GM23338 (cell line): ENCODE data around the gene LGALS1. TPM values are rescaled to one million over a fixed set of nuclear protein-coding genes. Genes with fewer than 3 reads are reported as not detected.

Experiments
- ATAC-seq: fragments of 200-7000 bp; cut with Tn5 transposase; 3 replicates; pipeline ENCODE4 v1.9.1; 2020
- DNase-seq: peaks from one replicate; pipeline ENCODE4 v3.0.0-alpha.2; 2015; ENCODE audit warnings: low spot score
- H2AFZ ChIP-seq: fragments of 200-600 bp; sonication (generic); 2 replicates; pipeline ENCODE4 v1.8.0; 2016; ENCODE audit warnings: antibody characterized with exemption, mild to moderate bottlenecking, moderate library complexity
- H3F3A ChIP-seq: fragments of 200-600 bp; sonication (generic); replicated peaks from 2 replicates; pipeline ENCODE4 v1.8.0; 2017; ENCODE audit warnings: antibody characterized with exemption, mixed run types, low read depth
- H3K27ac ChIP-seq: fragments of 200-600 bp; sonication (generic); 2 replicates; pipeline ENCODE4 v1.6.1; 2016; ENCODE audit warnings: low read depth
- H3K27me3 ChIP-seq: fragments of 200-600 bp; sonication (generic); 2 replicates; pipeline ENCODE4 v1.8.0; 2016; ENCODE audit warnings: mild to moderate bottlenecking, mixed run types, moderate library complexity; ENCODE audit not compliant: insufficient read depth
- H3K36me3 ChIP-seq: fragments of 200-600 bp; sonication (generic); 2 replicates; pipeline ENCODE4 v1.8.0; 2016; ENCODE audit warnings: mild to moderate bottlenecking; ENCODE audit not compliant: insufficient read depth
- H3K4me1 ChIP-seq: fragments of 200-600 bp; sonication (generic); 2 replicates; pipeline ENCODE4 v1.8.0; 2016; ENCODE audit warnings: mild to moderate bottlenecking, moderate library complexity; ENCODE audit not compliant: insufficient read depth
- H3K4me2 ChIP-seq: fragments of 200-600 bp; sonication (generic); 2 replicates; pipeline ENCODE4 v1.7.1; 2017; ENCODE audit warnings: mixed run types
- H3K4me3 ChIP-seq: fragments of 200-600 bp; sonication (generic); 2 replicates; pipeline ENCODE4 v1.6.1; 2016; ENCODE audit warnings: mixed run types
- H3K79me2 ChIP-seq: fragments of 200-600 bp; sonication (generic); replicated peaks from 2 replicates; pipeline ENCODE4 v1.8.0; 2017; ENCODE audit warnings: mild to moderate bottlenecking; ENCODE audit not compliant: insufficient read depth
- H3K9me2 ChIP-seq: fragments of 200-600 bp; sonication (generic); 2 replicates; pipeline ENCODE4 v1.8.0; 2017; ENCODE audit not compliant: insufficient read depth
- H4K20me1 ChIP-seq: fragments of 200-600 bp; sonication (generic); replicated peaks from 2 replicates; pipeline ENCODE4 v1.8.0; 2017; ENCODE audit warnings: mild to moderate bottlenecking; ENCODE audit not compliant: insufficient read depth
- H3K27ac Mint-ChIP-seq: 2 replicates; pipeline ENCODE4 v1.8.0; 2020; ENCODE audit warnings: inconsistent platforms, mild to moderate bottlenecking, moderate library complexity, mixed read lengths
- H3K27me3 Mint-ChIP-seq: 3 replicates; pipeline ENCODE4 v1.8.0; 2022; ENCODE audit warnings: low read depth, mild to moderate bottlenecking, moderate library complexity, mixed read lengths, inconsistent platforms; ENCODE audit not compliant: insufficient read depth, poor library complexity
- H3K36me3 Mint-ChIP-seq: 3 replicates; pipeline ENCODE4 v1.8.0; 2021; ENCODE audit warnings: low read depth, mild to moderate bottlenecking, inconsistent platforms, moderate library complexity, mixed read lengths
- H3K4me1 Mint-ChIP-seq: 3 replicates; pipeline ENCODE4 v1.8.0; 2020; ENCODE audit warnings: mild to moderate bottlenecking, inconsistent platforms, mixed read lengths
- H3K4me3 Mint-ChIP-seq: 3 replicates; pipeline ENCODE4 v1.8.0; 2021; ENCODE audit warnings: moderate library complexity, mild to moderate bottlenecking, inconsistent platforms, mixed read lengths
- H3K9me3 Mint-ChIP-seq: 3 replicates; pipeline ENCODE4 v1.8.0; 2020; ENCODE audit warnings: moderate library complexity, mild to moderate bottlenecking, inconsistent platforms, mixed read lengths
- CTCF ChIP-seq, 2 experiments: fragments of 200-600 bp in 1 of 2; sonication (generic) in 1 of 2; conservative IDR thresholded peaks; 2 replicates each; pipeline versions ENCODE4 v1.5.1 to v1.6.1; 2016 to 2017; ENCODE audit warnings: antibody characterized with exemption in 2 of 2, low read depth in 2 of 2, mild to moderate bottlenecking in 2 of 2, moderate library complexity in 1 of 2
- EZH2 ChIP-seq: fragments of 200-600 bp; sonication (generic); IDR thresholded peaks from one replicate; pipeline ENCODE4 v1.8.0; 2017; ENCODE audit warnings: antibody characterized with exemption, mild to moderate bottlenecking, low read depth; ENCODE audit not compliant: unreplicated experiment
- EZH2phosphoT487 ChIP-seq: fragments of 200-600 bp; sonication (generic); IDR thresholded peaks from one replicate; pipeline ENCODE4 v1.8.1; 2018; ENCODE audit warnings: antibody characterized with exemption; ENCODE audit not compliant: unreplicated experiment
- JUNB ChIP-seq: IDR thresholded peaks from one replicate; pipeline ENCODE4 v1.6.1; 2016; ENCODE audit warnings: antibody characterized with exemption; ENCODE audit not compliant: unreplicated experiment
- NANOG ChIP-seq: IDR thresholded peaks from 2 replicates; pipeline ENCODE4 v1.6.1; 2016; ENCODE audit warnings: antibody characterized with exemption, borderline replicate concordance
- POLR2AphosphoS5 ChIP-seq: IDR thresholded peaks from 2 replicates; pipeline ENCODE4 v1.6.1; 2016; ENCODE audit warnings: antibody characterized with exemption, low read depth
- STAT1 ChIP-seq: IDR thresholded peaks from one replicate; pipeline ENCODE4 v1.6.1; 2016; ENCODE audit warnings: antibody characterized with exemption; ENCODE audit not compliant: unreplicated experiment
- ZNF462 ChIP-seq: fragments of 250-450 bp; sonication (Bioruptor Pico); IDR thresholded peaks from 2 replicates; pipeline ENCODE4 v1.5.0; 2020; ENCODE audit warnings: mild to moderate bottlenecking, moderate library complexity
- polyA plus RNA-seq: library from polyadenylated mRNA; unstranded; fragments of >200 nt; fragmentation: Nextera tagmentation; extraction: Ambion mirVana; gene quantifications from 2 replicates; pipeline ENCODE4 v1.2.1, GENCODE V29; 2016
- total RNA-seq: library from RNA; depleted of rRNA; stranded (reverse); fragments of >200 nt; shearing (Covaris generic); gene quantifications from 2 replicates; pipeline ENCODE4 v1.2.3, GENCODE V29; 2014

The LGALS1 gene
- total and polyA plus RNA-seq, 2 experiments from 2014 or later: 31.2 to 62.5 TPM

- H3K27ac Mint-ChIP-seq: no peak overlapping the region
- Histone ChIP-seq H4K20me1 (no peaks in the 10 kb centered on the region), H3K4me2 (no peak overlapping the region), H3K27me3 (no peaks in the 10 kb centered on the region), H3K79me2 (peaks cover 11% of the 10 kb centered on the region), H3K9me2 (no peaks in the 10 kb centered on the region), H3K36me3 (no peaks in the 10 kb centered on the region), H3K27ac (no peak overlapping the region), H3K4me3 (no peak overlapping the region), H3K4me1 (no peaks in the 10 kb centered on the region), H2AFZ (no peak overlapping the region), H3F3A (peaks cover 8% of the 10 kb centered on the region; the same call in 1 of the 2 replicates)
- peaks cover 6% of the 10 kb centered on the region for H3K27me3 Mint-ChIP-seq
- TF ChIP-seq JUNB: no peak
- no peak for TF ChIP-seq ZNF462 (CRISPR knock-in tag)
- TF ChIP-seq POLR2AphosphoS5: no peak
- no peak for TF ChIP-seq EZH2phosphoT487
- no peak for TF ChIP-seq STAT1
- no peak for TF ChIP-seq EZH2
- TF ChIP-seq CTCF (conservative IDR thresholded peaks at IDR 0.05; ENCODE audit: low read depth in 2 of 2): no peak
- TF ChIP-seq NANOG: no peak
- ATAC-seq (no peak), DNase-seq (no peak)
- peaks cover 42% of the 10 kb centered on the region for H3K36me3 Mint-ChIP-seq
- peaks cover 4% of the 10 kb centered on the region for H3K4me1 Mint-ChIP-seq
- H3K4me3 Mint-ChIP-seq: no peak overlapping the region
- no peaks in the 10 kb centered on the region; the same call in 2 of the 3 replicates for H3K9me3 Mint-ChIP-seq
Observed at GRCh38 chr22:37690407-37690806, 15.0 kb downstream of the LGALS1 start.
